A549 treated with RU486 at 1 μM for 4 hours (cell line): ENCODE results near the gene KCNC3. TPM values are rescaled to one million over a fixed set of nuclear protein-coding genes. Genes with fewer than 3 reads are reported as not detected.

Experiments used
- total RNA-seq: library from RNA; stranded (reverse); fragments of 200-300 nt; extraction: Qiagen RNA extraction; gene quantifications from 5 replicates; pipeline ENCODE4 v1.2.3, GENCODE V29; 2022; ENCODE audit warnings: low read depth

KCNC3 gene
- 1.0 to 1.5 TPM (median 1.2 TPM) in 5 replicates for total RNA-seq

GRCh38 chr19:50329146-50329925, at the start of gene KCNC3:
TSS of gene KCNC3 (minus strand) at chr19:50329377. CDS start at chr19:50329082, 295 bp downstream.

GRCh38 chr19:50376166-50377050, 47.2 kb upstream of the KCNC3 start, which contains the start of gene NR1H2:
TSS of gene NR1H2 (plus strand) at chr19:50376457. CDS start at chr19:50377606, 1,149 bp downstream.

DNA sequence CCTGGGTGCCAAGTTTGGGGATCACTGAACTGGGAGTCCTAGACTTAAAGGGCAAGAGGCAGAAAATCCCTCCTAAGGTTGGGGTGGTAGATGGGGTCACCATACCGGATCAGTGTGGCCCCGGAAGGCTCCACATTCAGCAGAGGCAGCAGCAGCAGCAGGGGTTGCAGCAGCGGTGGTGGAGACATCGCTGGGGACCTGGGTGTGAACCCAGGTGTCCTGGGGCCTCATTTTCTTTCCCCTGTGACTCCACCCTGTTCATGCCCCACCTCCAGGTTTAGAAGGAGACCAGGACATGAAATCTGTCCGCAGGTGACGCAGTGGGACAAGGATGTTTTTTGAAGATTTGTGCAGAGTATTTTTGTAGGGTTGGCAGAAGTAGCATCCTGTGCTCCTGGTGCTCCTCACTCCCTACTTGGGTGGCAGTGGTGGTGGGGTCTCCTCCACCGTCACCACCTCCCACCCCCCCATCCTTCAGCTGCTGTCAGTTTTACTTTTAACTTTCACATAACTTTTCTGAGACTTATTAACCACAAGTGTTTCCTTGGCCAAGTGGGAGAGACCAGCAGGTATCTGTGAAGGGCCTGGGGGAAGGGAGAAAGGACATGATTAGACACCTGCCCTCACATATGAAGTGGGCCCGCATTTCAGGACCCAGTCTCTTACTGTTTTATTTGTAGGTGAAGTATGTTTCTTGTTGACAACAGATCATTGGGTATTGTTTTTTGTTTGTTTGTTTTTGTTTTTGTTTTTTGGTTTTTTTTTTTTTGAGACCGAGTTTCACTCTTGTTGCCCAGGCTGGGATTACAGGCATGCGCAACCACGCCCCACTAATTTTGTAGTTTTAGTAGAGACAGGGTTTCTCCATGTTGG, 36.5 kb upstream of the KCNC3 start, which contains the start of gene NAPSA:
Gene NAPSA, minus strand, starts transcription at position 206 of the 873 bp plus-strand sequence. Its CDS starts 18 bp downstream, at position 188.

Other genes with a start within 250 kb of the KCNC3 start
- gene IZUMO2, start 166.1 kb downstream of the KCNC3 start, total RNA-seq: not detected in 5 replicates
- 5.0 to 8.3 TPM (median 6.5 TPM) in 5 replicates for gene MYH14, start 125.8 kb downstream of the KCNC3 start, total RNA-seq
- gene NAPSA, start 36.3 kb upstream of the KCNC3 start, total RNA-seq: 0.71 to 1.3 TPM (median 0.94 TPM) in 5 replicates
- gene NR1H2, start 47.1 kb upstream of the KCNC3 start, total RNA-seq: 56.2 to 87.1 TPM (median 77.9 TPM) in 5 replicates
- gene POLD1, start 55.0 kb upstream of the KCNC3 start, total RNA-seq: 50.1 to 85.6 TPM (median 81.0 TPM) in 5 replicates
- gene SPIB, start 89.6 kb upstream of the KCNC3 start, total RNA-seq: 0.11 to 0.52 TPM (median 0.23 TPM) in 4 of 5 replicates, not detected in the other
- not detected in 5 replicates for gene MYBPC2, start 103.5 kb upstream of the KCNC3 start, total RNA-seq
- gene EMC10, start 147.1 kb upstream of the KCNC3 start, total RNA-seq: 102 to 160 TPM (median 147 TPM) in 5 replicates
- gene GARIN5A, start 147.5 kb upstream of the KCNC3 start, total RNA-seq: 1.8 to 2.2 TPM (median 1.9 TPM) in 5 replicates
- 54.8 to 89.3 TPM (median 79.2 TPM) in 5 replicates for gene JOSD2, start 181.8 kb upstream of the KCNC3 start, total RNA-seq
- gene ASPDH, start 184.5 kb upstream of the KCNC3 start, total RNA-seq: not detected in 5 replicates
- 0.34 to 0.69 TPM (median 0.47 TPM) in 5 replicates for gene LRRC4B, start 239.1 kb upstream of the KCNC3 start, total RNA-seq